GM23338 (cell line): ENCODE results near the gene ZNF816. TPM values are rescaled to one million over a fixed set of nuclear protein-coding genes. Genes with fewer than 3 reads are reported as not detected.
"Not testable (repeated sequence)": the region's sequence is repeated elsewhere in the genome, so short reads cannot be mapped to it uniquely, and the experiment has no call there.

Experiments used
- ATAC-seq: fragments of 200-7000 bp; cut with Tn5 transposase; 3 replicates; pipeline ENCODE4 v1.9.1; 2020
- DNase-seq: peaks from one replicate; pipeline ENCODE4 v3.0.0-alpha.2; 2015; ENCODE audit warnings: low spot score
- H2AFZ ChIP-seq: fragments of 200-600 bp; sonication (generic); 2 replicates; pipeline ENCODE4 v1.8.0; 2016; ENCODE audit warnings: antibody characterized with exemption, mild to moderate bottlenecking, moderate library complexity
- H3F3A ChIP-seq: fragments of 200-600 bp; sonication (generic); replicated peaks from 2 replicates; pipeline ENCODE4 v1.8.0; 2017; ENCODE audit warnings: antibody characterized with exemption, mixed run types, low read depth
- H3K27ac ChIP-seq: fragments of 200-600 bp; sonication (generic); 2 replicates; pipeline ENCODE4 v1.6.1; 2016; ENCODE audit warnings: low read depth
- H3K27me3 ChIP-seq: fragments of 200-600 bp; sonication (generic); 2 replicates; pipeline ENCODE4 v1.8.0; 2016; ENCODE audit warnings: mild to moderate bottlenecking, mixed run types, moderate library complexity; ENCODE audit not compliant: insufficient read depth
- H3K36me3 ChIP-seq: fragments of 200-600 bp; sonication (generic); 2 replicates; pipeline ENCODE4 v1.8.0; 2016; ENCODE audit warnings: mild to moderate bottlenecking; ENCODE audit not compliant: insufficient read depth
- H3K4me1 ChIP-seq: fragments of 200-600 bp; sonication (generic); 2 replicates; pipeline ENCODE4 v1.8.0; 2016; ENCODE audit warnings: mild to moderate bottlenecking, moderate library complexity; ENCODE audit not compliant: insufficient read depth
- H3K4me2 ChIP-seq: fragments of 200-600 bp; sonication (generic); 2 replicates; pipeline ENCODE4 v1.7.1; 2017; ENCODE audit warnings: mixed run types
- H3K4me3 ChIP-seq: fragments of 200-600 bp; sonication (generic); 2 replicates; pipeline ENCODE4 v1.6.1; 2016; ENCODE audit warnings: mixed run types
- H3K79me2 ChIP-seq: fragments of 200-600 bp; sonication (generic); replicated peaks from 2 replicates; pipeline ENCODE4 v1.8.0; 2017; ENCODE audit warnings: mild to moderate bottlenecking; ENCODE audit not compliant: insufficient read depth
- H3K9me2 ChIP-seq: fragments of 200-600 bp; sonication (generic); 2 replicates; pipeline ENCODE4 v1.8.0; 2017; ENCODE audit not compliant: insufficient read depth
- H4K20me1 ChIP-seq: fragments of 200-600 bp; sonication (generic); replicated peaks from 2 replicates; pipeline ENCODE4 v1.8.0; 2017; ENCODE audit warnings: mild to moderate bottlenecking; ENCODE audit not compliant: insufficient read depth
- H3K27ac Mint-ChIP-seq: 2 replicates; pipeline ENCODE4 v1.8.0; 2020; ENCODE audit warnings: inconsistent platforms, mild to moderate bottlenecking, moderate library complexity, mixed read lengths
- H3K27me3 Mint-ChIP-seq: 3 replicates; pipeline ENCODE4 v1.8.0; 2022; ENCODE audit warnings: low read depth, mild to moderate bottlenecking, moderate library complexity, mixed read lengths, inconsistent platforms; ENCODE audit not compliant: insufficient read depth, poor library complexity
- H3K36me3 Mint-ChIP-seq: 3 replicates; pipeline ENCODE4 v1.8.0; 2021; ENCODE audit warnings: low read depth, mild to moderate bottlenecking, inconsistent platforms, moderate library complexity, mixed read lengths
- H3K4me1 Mint-ChIP-seq: 3 replicates; pipeline ENCODE4 v1.8.0; 2020; ENCODE audit warnings: mild to moderate bottlenecking, inconsistent platforms, mixed read lengths
- H3K4me3 Mint-ChIP-seq: 3 replicates; pipeline ENCODE4 v1.8.0; 2021; ENCODE audit warnings: moderate library complexity, mild to moderate bottlenecking, inconsistent platforms, mixed read lengths
- H3K9me3 Mint-ChIP-seq: 3 replicates; pipeline ENCODE4 v1.8.0; 2020; ENCODE audit warnings: moderate library complexity, mild to moderate bottlenecking, inconsistent platforms, mixed read lengths
- CREB1 ChIP-seq: fragments of 250-450 bp; sonication (Bioruptor Pico); IDR thresholded peaks from 2 replicates; pipeline ENCODE4 v1.5.0; 2020; ENCODE audit warnings: low read depth, mild to moderate bottlenecking, moderate library complexity
- CTCF ChIP-seq, 2 experiments: fragments of 200-600 bp in 1 of 2; sonication (generic) in 1 of 2; conservative IDR thresholded peaks; 2 replicates each; pipeline versions ENCODE4 v1.5.1 to v1.6.1; 2016 to 2017; ENCODE audit warnings: antibody characterized with exemption in 2 of 2, low read depth in 2 of 2, mild to moderate bottlenecking in 2 of 2, moderate library complexity in 1 of 2
- JUNB ChIP-seq: IDR thresholded peaks from one replicate; pipeline ENCODE4 v1.6.1; 2016; ENCODE audit warnings: antibody characterized with exemption; ENCODE audit not compliant: unreplicated experiment
- POLR2AphosphoS5 ChIP-seq: IDR thresholded peaks from 2 replicates; pipeline ENCODE4 v1.6.1; 2016; ENCODE audit warnings: antibody characterized with exemption, low read depth
- ZNF114 ChIP-seq: fragments of 250-450 bp; sonication (Bioruptor Pico); IDR thresholded peaks from 2 replicates; pipeline ENCODE4 v1.5.0; 2020; ENCODE audit warnings: mild to moderate bottlenecking, moderate library complexity
- ZNF331 ChIP-seq: fragments of 250-450 bp; sonication (Bioruptor Pico); IDR thresholded peaks from 2 replicates; pipeline ENCODE4 v1.5.0; 2020; ENCODE audit warnings: low read depth, mild to moderate bottlenecking, moderate library complexity
- polyA plus RNA-seq: library from polyadenylated mRNA; unstranded; fragments of >200 nt; fragmentation: Nextera tagmentation; extraction: Ambion mirVana; gene quantifications from 2 replicates; pipeline ENCODE4 v1.2.1, GENCODE V29; 2016
- total RNA-seq: library from RNA; depleted of rRNA; stranded (reverse); fragments of >200 nt; shearing (Covaris generic); gene quantifications from 2 replicates; pipeline ENCODE4 v1.2.3, GENCODE V29; 2014
- TF ChIP-seq, protein P1 (sequence below): IDR thresholded peaks from 2 replicates; pipeline ENCODE4 v1.6.1; 2016; ENCODE audit warnings: antibody characterized with exemption
- TF ChIP-seq, protein P2 (sequence below): IDR thresholded peaks from one replicate; pipeline ENCODE4 v1.6.1; 2018; ENCODE audit warnings: antibody characterized with exemption; ENCODE audit not compliant: unreplicated experiment

The ZNF816 gene
- total and polyA plus RNA-seq, 2 experiments from 2014 or later = 7.0 to 9.5 TPM

DNA sequence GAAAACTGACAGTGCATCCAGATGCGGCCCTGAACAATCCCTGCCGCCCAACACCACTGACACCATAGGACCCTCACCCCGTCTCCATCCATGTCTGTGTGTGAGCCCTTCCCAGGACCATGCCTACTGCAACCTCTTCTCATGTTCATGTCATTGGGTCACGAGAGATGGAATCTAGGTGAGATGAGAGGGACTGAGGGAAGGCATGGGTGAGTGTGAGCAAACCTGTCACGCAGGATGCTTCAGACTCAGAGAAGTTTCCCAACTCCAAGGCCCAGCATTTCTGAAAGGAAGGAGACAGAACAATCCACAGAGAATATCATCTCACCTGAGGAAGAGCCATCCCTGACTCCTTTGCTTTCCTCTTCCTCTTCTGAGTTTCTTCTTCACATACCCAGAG, 45.1 kb downstream of the ZNF816 start (continued):
- TF ChIP-seq ZNF114 (CRISPR knock-in tag) (no peak), CREB1 (CRISPR knock-in tag) (no peak), ZNF331 (CRISPR knock-in tag) (no peak)
- TF ChIP-seq, protein P1, sequence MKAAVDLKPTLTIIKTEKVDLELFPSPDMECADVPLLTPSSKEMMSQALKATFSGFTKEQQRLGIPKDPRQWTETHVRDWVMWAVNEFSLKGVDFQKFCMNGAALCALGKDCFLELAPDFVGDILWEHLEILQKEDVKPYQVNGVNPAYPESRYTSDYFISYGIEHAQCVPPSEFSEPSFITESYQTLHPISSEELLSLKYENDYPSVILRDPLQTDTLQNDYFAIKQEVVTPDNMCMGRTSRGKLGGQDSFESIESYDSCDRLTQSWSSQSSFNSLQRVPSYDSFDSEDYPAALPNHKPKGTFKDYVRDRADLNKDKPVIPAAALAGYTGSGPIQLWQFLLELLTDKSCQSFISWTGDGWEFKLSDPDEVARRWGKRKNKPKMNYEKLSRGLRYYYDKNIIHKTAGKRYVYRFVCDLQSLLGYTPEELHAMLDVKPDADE = no peak
- TF ChIP-seq, protein P2, sequence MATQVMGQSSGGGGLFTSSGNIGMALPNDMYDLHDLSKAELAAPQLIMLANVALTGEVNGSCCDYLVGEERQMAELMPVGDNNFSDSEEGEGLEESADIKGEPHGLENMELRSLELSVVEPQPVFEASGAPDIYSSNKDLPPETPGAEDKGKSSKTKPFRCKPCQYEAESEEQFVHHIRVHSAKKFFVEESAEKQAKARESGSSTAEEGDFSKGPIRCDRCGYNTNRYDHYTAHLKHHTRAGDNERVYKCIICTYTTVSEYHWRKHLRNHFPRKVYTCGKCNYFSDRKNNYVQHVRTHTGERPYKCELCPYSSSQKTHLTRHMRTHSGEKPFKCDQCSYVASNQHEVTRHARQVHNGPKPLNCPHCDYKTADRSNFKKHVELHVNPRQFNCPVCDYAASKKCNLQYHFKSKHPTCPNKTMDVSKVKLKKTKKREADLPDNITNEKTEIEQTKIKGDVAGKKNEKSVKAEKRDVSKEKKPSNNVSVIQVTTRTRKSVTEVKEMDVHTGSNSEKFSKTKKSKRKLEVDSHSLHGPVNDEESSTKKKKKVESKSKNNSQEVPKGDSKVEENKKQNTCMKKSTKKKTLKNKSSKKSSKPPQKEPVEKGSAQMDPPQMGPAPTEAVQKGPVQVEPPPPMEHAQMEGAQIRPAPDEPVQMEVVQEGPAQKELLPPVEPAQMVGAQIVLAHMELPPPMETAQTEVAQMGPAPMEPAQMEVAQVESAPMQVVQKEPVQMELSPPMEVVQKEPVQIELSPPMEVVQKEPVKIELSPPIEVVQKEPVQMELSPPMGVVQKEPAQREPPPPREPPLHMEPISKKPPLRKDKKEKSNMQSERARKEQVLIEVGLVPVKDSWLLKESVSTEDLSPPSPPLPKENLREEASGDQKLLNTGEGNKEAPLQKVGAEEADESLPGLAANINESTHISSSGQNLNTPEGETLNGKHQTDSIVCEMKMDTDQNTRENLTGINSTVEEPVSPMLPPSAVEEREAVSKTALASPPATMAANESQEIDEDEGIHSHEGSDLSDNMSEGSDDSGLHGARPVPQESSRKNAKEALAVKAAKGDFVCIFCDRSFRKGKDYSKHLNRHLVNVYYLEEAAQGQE = no peak

DNA sequence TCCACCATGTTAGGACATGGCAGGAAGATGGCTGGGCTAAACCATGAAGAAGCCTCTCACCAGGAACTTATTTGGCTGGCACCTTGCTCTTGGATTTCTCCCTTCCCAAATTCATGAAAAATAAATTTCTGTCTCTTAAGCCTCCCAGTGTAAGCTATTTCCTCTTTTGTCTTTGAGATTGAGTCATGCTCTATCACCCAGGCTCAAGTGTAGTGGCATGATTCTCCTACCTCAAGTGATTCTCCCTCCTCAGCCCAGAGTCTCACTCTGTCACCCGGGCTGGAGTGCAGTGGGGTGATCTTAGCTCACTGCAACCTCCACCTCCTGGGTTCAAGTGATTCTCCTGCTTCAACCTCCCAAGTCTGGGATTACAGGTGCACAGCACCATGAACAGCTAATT, 52.0 kb downstream of the ZNF816 start:
- H3K9me3 Mint-ChIP-seq = no peaks in the 10 kb centered on the region
- no peaks in the 10 kb centered on the region for H3F3A ChIP-seq
- no peak overlapping the region for H3K27ac ChIP-seq
- H3K9me2 ChIP-seq = no peaks in the 10 kb centered on the region
- H2AFZ ChIP-seq = no peak overlapping the region
- no peaks in the 10 kb centered on the region for H3K4me1 Mint-ChIP-seq
- H3K27ac Mint-ChIP-seq = no peak overlapping the region
- H4K20me1 ChIP-seq = no peaks in the 10 kb centered on the region
- ATAC-seq = no peak
- no peaks in the 10 kb centered on the region for H3K79me2 ChIP-seq
- no peak for TF ChIP-seq POLR2AphosphoS5
- TF ChIP-seq JUNB = no peak
- TF ChIP-seq CTCF (conservative IDR thresholded peaks at IDR 0.05; ENCODE audit: low read depth in 2 of 2) = no peak
- TF ChIP-seq ZNF331 (CRISPR knock-in tag) = no peak
- no peak overlapping the region for H3K4me2 ChIP-seq
- H3K4me3 ChIP-seq = no peak overlapping the region
- H3K4me1 ChIP-seq = no peaks in the 10 kb centered on the region
- H3K36me3 ChIP-seq = peaks cover 7% of the 10 kb centered on the region
- DNase-seq = no peak
- no peak overlapping the region for H3K4me3 Mint-ChIP-seq
- H3K36me3 Mint-ChIP-seq = peaks cover 39% of the 10 kb centered on the region
- no peaks in the 10 kb centered on the region for H3K27me3 Mint-ChIP-seq
- no peaks in the 10 kb centered on the region for H3K27me3 ChIP-seq

GRCh38 chr19:52904052-52904780, 58.5 kb downstream of the ZNF816 start:
- not testable (repeated sequence) for H3K79me2 ChIP-seq, H4K20me1 ChIP-seq, H3F3A ChIP-seq, H3K4me3 Mint-ChIP-seq, H3K27me3 ChIP-seq, H3K9me3 Mint-ChIP-seq, H3K4me3 ChIP-seq, H3K36me3 ChIP-seq, H3K4me2 ChIP-seq, H3K9me2 ChIP-seq, H3K27me3 Mint-ChIP-seq, H2AFZ ChIP-seq
- Mint-ChIP-seq H3K27ac (peak overlapping the region; percentile 56), H3K4me1 (peaks cover 11% of the 10 kb centered on the region), H3K36me3 (peaks cover 31% of the 10 kb centered on the region)
- ATAC-seq (peak; percentile 57; the same call in 2 of the 3 replicates), DNase-seq (peak; percentile 5)
- H3K27ac ChIP-seq = peak overlapping the region; percentile 45; the same call in 1 of the 2 replicates
- H3K4me1 ChIP-seq = peaks cover 19% of the 10 kb centered on the region
